Activated T-cell treated with anti-CD3 and anti-CD28 coated beads, Interleukin-2, amount 50 U/mL, for 24 hours (primary cell): ENCODE data around the gene ADORA1.

ENCODE experiments used
- DNase-seq: peaks from one replicate; pipeline ENCODE4 v3.0.0-alpha.2; 2020
- H3K27ac Mint-ChIP-seq: 2 replicates; pipeline ENCODE4 v1.8.0; 2020; ENCODE audit warnings: mild to moderate bottlenecking, mixed read lengths
- H3K27me3 Mint-ChIP-seq: 2 replicates; pipeline ENCODE4 v1.8.0; 2020; ENCODE audit warnings: mixed read lengths
- H3K36me3 Mint-ChIP-seq: 2 replicates; pipeline ENCODE4 v1.8.0; 2020; ENCODE audit warnings: low read depth, mixed read lengths
- H3K4me1 Mint-ChIP-seq: 2 replicates; pipeline ENCODE4 v1.8.0; 2020; ENCODE audit warnings: low read depth, mixed read lengths
- H3K4me3 Mint-ChIP-seq: 2 replicates; pipeline ENCODE4 v1.8.0; 2020; ENCODE audit warnings: mild to moderate bottlenecking, moderate library complexity, mixed read lengths
- H3K9me3 Mint-ChIP-seq: 2 replicates; pipeline ENCODE4 v1.8.0; 2020; ENCODE audit warnings: mixed read lengths

The ADORA1 gene

DNA sequence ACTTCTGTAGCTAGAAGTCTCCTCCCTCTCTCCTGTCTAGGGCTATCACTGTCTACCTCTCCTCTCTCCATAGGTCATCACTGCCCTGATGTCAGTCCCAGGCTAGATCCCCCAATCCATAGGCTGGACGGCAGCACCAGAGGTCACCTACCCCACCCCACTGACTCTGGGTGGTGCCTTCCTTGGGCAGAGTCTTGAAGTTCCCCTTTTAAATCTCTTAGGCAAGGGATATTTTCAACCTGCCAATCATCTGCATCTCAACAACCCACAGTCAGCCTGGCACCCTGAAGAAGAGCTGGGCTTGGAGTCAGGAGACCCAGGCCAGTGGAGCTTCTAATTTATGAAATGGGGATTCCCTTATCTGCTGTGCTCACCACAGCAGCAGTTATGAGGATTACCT, 34.9 kb downstream of the ADORA1 start:
- DNase-seq = no peak
- Mint-ChIP-seq H3K36me3 (no peaks in the 10 kb centered on the region), H3K9me3 (no peaks in the 10 kb centered on the region), H3K4me1 (no peaks in the 10 kb centered on the region), H3K4me3 (no peak overlapping the region), H3K27me3 (peaks cover 20% of the 10 kb centered on the region), H3K27ac (no peak overlapping the region)

DNA sequence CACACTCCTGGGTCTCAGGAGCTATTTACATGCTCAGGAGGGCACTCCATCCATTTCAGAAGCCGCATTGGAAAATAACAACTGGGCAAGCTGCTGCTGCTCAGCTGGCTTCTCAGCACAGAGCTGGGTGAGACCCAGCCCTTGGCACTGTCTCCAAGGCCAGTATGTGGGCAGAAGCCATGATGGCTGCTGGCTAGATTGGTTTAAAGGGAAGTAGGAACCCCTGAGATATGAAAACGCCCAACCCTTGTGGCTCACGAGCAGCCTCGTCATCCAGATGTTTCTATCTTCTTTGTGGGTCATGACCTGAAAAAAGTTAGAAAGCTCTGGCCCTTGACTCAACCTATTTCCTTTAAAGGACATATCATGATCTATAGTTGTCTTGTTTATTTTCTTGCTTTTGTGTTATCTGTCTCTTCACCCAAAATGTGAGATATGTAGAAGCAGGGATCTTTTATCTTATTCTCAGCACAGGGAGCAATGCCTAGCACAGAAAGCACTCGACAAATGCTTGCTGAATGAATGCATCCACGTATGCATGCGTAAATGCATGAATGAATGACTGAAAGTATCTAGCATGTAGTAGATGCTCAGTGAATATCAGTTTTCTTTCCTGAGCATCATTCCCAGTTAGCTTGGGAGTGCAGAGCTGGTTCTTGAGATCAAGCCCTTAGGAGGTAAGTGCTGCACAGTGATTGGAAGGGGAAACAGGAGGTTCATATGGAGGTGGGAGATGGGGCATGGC, 36.5 kb downstream of the ADORA1 start:
- Mint-ChIP-seq H3K27me3 (peaks cover 20% of the 10 kb centered on the region), H3K4me1 (no peaks in the 10 kb centered on the region), H3K4me3 (no peak overlapping the region), H3K27ac (no peak overlapping the region), H3K9me3 (no peaks in the 10 kb centered on the region), H3K36me3 (no peaks in the 10 kb centered on the region)
- no peak for DNase-seq

DNA sequence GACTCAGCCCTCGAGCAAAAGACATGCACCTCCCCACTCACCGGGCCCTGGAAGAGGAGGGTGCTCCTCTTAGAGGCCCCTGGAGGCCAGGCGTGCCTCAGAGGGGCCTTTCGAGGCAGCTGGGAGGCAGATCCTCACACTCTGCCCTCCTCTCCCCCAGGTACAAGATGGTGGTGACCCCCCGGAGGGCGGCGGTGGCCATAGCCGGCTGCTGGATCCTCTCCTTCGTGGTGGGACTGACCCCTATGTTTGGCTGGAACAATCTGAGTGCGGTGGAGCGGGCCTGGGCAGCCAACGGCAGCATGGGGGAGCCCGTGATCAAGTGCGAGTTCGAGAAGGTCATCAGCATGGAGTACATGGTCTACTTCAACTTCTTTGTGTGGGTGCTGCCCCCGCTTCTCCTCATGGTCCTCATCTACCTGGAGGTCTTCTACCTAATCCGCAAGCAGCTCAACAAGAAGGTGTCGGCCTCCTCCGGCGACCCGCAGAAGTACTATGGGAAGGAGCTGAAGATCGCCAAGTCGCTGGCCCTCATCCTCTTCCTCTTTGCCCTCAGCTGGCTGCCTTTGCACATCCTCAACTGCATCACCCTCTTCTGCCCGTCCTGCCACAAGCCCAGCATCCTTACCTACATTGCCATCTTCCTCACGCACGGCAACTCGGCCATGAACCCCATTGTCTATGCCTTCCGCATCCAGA, 37.7 kb downstream of the ADORA1 start:
- H3K36me3 Mint-ChIP-seq = no peaks in the 10 kb centered on the region
- no peak overlapping the region for H3K4me3 Mint-ChIP-seq
- H3K27me3 Mint-ChIP-seq = peaks cover 20% of the 10 kb centered on the region
- H3K27ac Mint-ChIP-seq = no peak overlapping the region
- DNase-seq = no peak
- H3K4me1 Mint-ChIP-seq = no peaks in the 10 kb centered on the region
- no peaks in the 10 kb centered on the region for H3K9me3 Mint-ChIP-seq

DNA sequence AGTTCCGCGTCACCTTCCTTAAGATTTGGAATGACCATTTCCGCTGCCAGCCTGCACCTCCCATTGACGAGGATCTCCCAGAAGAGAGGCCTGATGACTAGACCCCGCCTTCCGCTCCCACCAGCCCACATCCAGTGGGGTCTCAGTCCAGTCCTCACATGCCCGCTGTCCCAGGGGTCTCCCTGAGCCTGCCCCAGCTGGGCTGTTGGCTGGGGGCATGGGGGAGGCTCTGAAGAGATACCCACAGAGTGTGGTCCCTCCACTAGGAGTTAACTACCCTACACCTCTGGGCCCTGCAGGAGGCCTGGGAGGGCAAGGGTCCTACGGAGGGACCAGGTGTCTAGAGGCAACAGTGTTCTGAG, 38.3 kb downstream of the ADORA1 start:
- Mint-ChIP-seq H3K4me1 (no peaks in the 10 kb centered on the region), H3K27me3 (peaks cover 20% of the 10 kb centered on the region), H3K27ac (no peak overlapping the region), H3K4me3 (no peak overlapping the region), H3K9me3 (no peaks in the 10 kb centered on the region), H3K36me3 (no peaks in the 10 kb centered on the region)
- no peak for DNase-seq

DNA sequence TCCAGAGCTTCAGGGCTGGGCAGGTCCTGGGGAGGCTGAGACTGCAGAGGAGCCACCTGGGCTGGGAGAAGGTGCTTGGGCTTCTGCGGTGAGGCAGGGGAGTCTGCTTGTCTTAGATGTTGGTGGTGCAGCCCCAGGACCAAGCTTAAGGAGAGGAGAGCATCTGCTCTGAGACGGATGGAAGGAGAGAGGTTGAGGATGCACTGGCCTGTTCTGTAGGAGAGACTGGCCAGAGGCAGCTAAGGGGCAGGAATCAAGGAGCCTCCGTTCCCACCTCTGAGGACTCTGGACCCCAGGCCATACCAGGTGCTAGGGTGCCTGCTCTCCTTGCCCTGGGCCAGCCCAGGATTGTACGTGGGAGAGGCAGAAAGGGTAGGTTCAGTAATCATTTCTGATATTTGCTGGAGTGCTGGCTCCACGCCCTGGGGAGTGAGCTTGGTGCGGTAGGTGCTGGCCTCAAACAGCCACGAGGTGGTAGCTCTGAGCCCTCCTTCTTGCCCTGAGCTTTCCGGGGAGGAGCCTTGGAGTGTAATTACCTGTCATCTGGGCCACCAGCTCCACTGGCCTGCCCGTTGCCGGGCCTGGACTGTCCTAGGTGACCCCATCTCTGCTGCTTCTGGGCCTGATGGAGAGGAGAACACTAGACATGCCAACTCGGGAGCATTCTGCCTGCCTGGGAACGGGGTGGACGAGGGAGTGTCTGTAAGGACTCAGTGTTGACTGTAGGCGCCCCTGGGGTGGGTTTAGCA, 38.8 kb downstream of the ADORA1 start:
- H3K27ac Mint-ChIP-seq = no peak overlapping the region
- H3K27me3 Mint-ChIP-seq = peaks cover 20% of the 10 kb centered on the region
- DNase-seq = no peak
- no peak overlapping the region for H3K4me3 Mint-ChIP-seq
- H3K36me3 Mint-ChIP-seq = no peaks in the 10 kb centered on the region
- no peaks in the 10 kb centered on the region for H3K9me3 Mint-ChIP-seq
- H3K4me1 Mint-ChIP-seq = no peaks in the 10 kb centered on the region

DNA sequence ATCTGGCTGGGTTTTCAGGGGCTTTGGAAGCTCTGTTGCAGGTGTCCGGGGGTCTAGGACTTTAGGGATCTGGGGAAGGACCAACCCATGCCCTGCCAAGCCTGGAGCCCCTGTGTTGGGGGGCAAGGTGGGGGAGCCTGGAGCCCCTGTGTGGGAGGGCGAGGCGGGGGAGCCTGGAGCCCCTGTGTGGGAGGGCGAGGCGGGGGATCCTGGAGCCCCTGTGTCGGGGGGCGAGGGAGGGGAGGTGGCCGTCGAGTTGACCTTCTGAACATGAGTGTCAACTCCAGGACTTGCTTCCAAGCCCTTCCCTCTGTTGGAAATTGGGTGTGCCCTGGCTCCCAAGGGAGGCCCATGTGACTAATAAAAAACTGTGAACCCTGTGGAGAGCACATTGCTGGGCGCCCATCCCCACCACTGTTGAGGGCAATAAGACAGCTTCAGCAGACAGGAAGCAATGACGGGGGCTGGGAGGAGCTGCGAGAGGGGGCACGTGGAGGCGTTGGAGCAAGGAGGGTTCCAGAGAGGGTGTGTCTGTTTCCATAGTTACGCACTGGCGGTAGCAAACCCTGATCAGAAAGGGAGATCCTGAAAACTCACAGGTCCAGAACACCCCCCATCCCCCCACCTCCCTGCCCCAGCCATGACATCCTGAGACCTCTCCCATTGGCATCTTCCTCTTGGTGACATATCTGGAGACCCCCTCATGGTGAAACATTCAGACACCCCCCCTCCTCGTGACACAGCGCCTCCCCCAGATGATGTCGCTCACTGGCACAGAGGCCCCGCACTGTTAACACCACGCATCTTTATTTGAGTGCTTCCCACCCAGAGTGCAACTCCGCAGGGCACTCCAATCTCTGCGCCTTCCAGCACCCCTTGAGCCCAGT, 39.7 kb downstream of the ADORA1 start:
- H3K4me1 Mint-ChIP-seq = no peaks in the 10 kb centered on the region
- DNase-seq = no peak
- H3K27ac Mint-ChIP-seq = no peak overlapping the region
- no peaks in the 10 kb centered on the region for H3K36me3 Mint-ChIP-seq
- peaks cover 19% of the 10 kb centered on the region for H3K27me3 Mint-ChIP-seq
- H3K4me3 Mint-ChIP-seq = no peak overlapping the region
- H3K9me3 Mint-ChIP-seq = no peaks in the 10 kb centered on the region

DNA sequence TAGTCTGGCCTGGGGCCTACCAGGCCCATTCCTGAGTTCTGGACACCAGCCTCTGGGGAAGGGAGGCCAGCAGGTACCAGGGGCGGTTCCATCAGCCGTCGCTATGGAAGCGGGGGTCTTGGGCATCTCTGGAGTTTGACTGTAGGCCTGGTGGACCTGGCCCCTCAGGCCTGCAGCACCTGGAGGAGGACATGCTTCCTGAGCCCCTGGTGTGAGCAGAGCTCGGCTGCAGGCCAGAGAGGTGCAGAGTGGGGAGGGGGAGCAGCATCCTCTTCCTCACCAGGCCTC, 40.3 kb downstream of the ADORA1 start:
- no peak overlapping the region for H3K27ac Mint-ChIP-seq

DNA sequence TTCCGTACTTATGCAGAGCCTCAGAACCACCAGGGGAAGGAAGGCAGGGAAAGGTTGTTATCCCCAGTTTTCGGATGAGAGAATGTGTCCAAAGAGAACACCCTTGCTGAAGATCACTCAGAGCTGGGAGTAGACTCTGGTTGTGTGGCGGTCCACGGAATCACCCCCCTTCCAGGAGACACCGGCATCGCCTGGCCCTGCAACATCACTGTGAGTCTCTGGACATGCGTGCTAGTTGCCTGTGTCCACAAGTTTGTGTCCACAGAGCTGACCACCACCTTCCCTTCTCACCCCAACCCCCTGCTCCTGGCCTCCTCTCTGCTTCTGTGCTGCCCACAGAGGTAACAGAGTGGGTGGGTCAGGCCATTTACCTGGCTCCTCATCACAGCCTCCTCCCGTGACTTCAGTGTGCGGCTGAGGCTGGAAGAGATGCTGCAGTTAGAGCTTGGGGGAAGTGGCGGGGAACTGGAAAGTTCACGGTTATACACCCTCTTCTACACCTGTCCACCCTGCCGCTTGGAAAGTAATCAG, 40.8 kb downstream of the ADORA1 start:
- DNase-seq = no peak
- Mint-ChIP-seq H3K9me3 (no peaks in the 10 kb centered on the region), H3K4me1 (no peaks in the 10 kb centered on the region), H3K4me3 (no peak overlapping the region), H3K27ac (no peak overlapping the region), H3K36me3 (no peaks in the 10 kb centered on the region), H3K27me3 (peaks cover 9% of the 10 kb centered on the region)

More for the DNA sequence above, 40.3 kb downstream of the ADORA1 start:
- peaks cover 14% of the 10 kb centered on the region for H3K27me3 Mint-ChIP-seq
- H3K36me3 Mint-ChIP-seq = no peaks in the 10 kb centered on the region
- H3K9me3 Mint-ChIP-seq = no peaks in the 10 kb centered on the region
- DNase-seq = no peak
- no peak overlapping the region for H3K4me3 Mint-ChIP-seq
- no peaks in the 10 kb centered on the region for H3K4me1 Mint-ChIP-seq

DNA sequence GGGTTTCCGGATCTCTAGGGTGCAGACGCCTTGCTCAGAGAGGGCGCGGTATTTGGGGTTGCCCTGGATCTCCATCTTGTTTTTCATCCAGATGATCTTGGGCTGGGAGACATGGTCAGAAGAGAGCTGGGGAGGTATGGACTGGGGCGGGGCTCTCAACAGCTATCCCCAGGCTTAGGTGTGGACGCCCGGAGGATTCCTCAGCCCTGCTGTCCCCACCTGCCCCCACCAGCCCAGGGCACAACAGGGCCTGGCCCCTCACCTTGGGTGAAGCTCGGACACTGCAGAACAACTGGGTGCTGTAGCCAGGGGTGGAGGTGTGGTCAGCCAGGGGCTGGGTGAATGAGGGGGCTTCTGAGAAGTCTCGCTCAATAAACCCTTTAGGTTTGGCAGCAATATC, 41.5 kb downstream of the ADORA1 start:
- Mint-ChIP-seq H3K36me3 (no peaks in the 10 kb centered on the region), H3K4me3 (no peak overlapping the region), H3K4me1 (no peaks in the 10 kb centered on the region), H3K27ac (no peak overlapping the region), H3K9me3 (no peaks in the 10 kb centered on the region), H3K27me3 (peaks cover 9% of the 10 kb centered on the region)
- no peak for DNase-seq

DNA sequence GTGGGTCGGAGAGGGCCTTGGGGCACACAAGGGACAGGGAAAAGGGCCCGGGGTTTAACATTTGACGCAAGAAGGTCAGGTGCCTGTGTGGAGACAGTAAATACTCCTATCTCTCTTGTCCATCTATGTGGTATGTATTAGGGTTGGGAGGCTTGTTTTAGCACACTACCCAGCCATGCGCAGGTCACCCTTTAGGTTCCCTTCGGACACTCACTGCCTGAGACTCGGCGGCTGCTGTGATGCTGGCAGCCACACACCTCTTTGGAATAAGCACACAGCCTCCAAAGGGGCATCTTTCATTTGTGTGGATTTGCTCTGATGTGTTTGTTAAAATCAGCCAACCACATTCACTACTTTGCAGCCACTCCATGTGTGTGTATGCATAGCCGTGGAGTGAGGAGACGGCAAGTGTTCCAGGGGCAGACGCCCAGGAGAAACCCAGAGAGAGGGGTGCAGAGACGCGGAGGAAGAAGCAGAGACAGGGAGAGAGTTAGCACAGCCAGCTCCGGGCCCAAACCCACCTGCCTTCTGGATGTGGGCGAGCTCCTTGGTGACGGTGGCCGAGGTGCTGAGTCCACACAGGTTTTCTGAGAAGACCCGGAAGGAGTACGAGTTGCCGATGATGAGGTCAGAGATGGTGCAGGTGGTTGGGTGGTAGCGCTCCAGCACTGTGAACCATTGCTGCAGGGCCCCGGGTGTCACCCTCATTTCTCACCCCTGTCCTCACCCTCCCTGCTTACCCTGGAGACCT, 42.4 kb downstream of the ADORA1 start:
- peaks cover 6% of the 10 kb centered on the region for H3K27me3 Mint-ChIP-seq
- H3K4me3 Mint-ChIP-seq = no peak overlapping the region
- DNase-seq = no peak
- H3K27ac Mint-ChIP-seq = no peak overlapping the region
- H3K4me1 Mint-ChIP-seq = no peaks in the 10 kb centered on the region
- no peaks in the 10 kb centered on the region for H3K36me3 Mint-ChIP-seq
- no peaks in the 10 kb centered on the region for H3K9me3 Mint-ChIP-seq

DNA sequence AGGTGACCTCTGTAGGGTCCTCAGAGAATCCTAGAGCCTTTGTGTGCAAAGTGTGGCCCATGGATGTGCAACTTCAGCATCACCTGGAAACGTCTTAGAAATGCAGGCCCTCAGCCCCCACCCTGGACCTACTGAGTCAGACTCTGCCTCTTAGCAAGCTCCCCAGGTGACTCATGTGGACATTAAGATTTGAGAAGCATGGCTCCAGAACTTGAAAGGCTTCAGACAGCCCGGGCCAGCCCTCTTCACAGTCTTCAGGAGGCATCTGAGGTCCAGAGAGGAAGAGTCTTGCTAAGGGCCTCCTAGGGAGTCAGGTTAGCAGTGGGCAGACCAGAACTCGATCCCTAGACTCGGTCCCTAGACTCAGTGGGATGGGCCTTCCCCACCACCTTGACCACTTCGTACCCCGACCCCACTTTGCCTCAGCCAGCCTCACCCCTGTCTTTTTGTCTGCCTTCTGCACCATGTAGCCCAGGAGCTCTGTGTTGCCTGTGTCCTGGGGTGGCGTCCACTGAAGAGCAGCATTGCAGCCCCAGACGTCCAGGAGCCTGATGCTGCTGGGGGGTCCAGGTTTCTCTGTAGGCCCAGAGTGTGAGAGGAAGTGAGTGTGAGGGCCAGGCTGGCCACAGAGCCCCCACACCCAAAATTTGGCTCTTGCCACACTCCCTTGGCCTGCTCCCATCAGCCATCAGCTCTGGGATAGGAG, 43.3 kb downstream of the ADORA1 start:
- Mint-ChIP-seq H3K9me3 (no peaks in the 10 kb centered on the region), H3K36me3 (no peaks in the 10 kb centered on the region), H3K27ac (no peak overlapping the region), H3K4me3 (no peak overlapping the region), H3K27me3 (peaks cover under 1% of the 10 kb centered on the region), H3K4me1 (no peaks in the 10 kb centered on the region)
- no peak for DNase-seq

DNA sequence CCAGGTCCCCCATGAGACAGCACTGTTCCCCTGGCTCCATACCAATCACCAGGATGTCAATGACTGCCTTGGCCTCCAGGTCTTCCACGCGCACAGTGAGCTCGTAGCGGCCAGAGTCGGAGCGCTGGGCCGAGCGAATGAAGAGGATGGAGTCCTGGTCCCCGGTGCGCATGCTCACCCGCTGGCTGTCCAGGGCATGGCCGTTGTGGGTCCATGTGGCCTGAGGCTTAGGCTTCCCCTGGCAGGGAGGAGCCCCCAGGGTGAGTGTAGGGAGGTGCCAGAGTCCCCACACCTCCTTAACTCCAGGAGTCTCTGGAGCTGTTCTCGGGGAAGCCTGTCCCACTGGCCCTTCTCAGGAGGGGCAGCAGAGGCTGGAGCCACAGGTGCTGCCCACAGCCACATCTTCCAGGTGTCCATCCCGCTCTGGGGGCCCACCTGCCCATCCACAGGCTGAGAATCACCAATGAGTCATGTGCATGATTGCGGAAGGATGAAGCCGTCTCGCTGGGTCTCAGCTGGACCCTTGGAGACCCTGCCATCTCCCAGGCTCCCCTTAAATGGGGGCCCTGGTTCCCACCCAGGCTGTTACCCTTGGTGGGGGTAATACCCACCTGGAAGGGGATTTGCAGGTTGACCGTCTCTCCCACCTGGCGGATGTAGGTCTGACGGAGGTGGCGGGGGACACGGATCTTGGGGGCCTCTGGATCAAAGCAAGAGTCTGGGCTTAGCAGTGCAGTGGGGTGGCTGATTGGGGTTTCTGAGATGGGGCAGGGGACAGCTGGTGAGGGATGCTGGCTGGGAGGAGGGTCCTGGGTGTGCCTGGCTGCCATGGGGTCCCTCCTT, 44.0 kb downstream of the ADORA1 start:
- H3K4me3 Mint-ChIP-seq = no peak overlapping the region
- H3K27ac Mint-ChIP-seq = no peak overlapping the region
- H3K27me3 Mint-ChIP-seq = no peaks in the 10 kb centered on the region
- no peaks in the 10 kb centered on the region for H3K9me3 Mint-ChIP-seq
- no peaks in the 10 kb centered on the region for H3K4me1 Mint-ChIP-seq
- no peak for DNase-seq
- no peaks in the 10 kb centered on the region for H3K36me3 Mint-ChIP-seq
